ENCODE data around the gene COMP.

The COMP gene

DNA sequence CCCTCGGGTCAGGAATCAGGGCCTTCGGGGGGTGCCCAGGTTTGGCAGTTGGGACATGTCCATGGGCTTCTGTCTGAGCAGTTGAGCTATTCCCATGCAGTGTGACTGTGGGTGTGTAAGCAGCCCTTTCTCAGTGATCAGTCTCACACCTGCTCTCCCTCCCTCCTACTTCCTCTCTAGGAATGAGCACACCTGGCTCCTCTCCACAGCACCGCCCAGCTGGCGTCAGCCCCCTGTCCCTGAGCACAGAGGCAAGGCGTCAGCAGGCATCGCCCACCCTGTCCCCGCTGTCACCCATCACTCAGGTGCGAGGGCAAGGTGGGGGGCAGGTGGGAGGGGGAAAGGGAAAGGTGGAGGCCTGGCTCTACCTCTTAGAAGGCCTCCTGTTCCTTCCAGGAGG is 25.9 kb downstream of the COMP start:
- Histone ChIP-seq H3K4me1 (ENCODE audit: control insufficient read depth, insufficient read depth, low read length, poor library complexity, severe bottlenecking) (peaks cover 16% of the 10 kb centered on the region), H3K4me3 (ENCODE audit: extremely low read depth, insufficient read depth, low read length, poor library complexity, severe bottlenecking) (no peak overlapping the region), H3K9me3 (ENCODE audit: control insufficient read depth, low read length) (no peaks in the 10 kb centered on the region), H3K27ac (ENCODE audit: low read depth, low read length, severe bottlenecking) (no peak overlapping the region), H3K36me3 (ENCODE audit: control insufficient read depth, insufficient read depth, low read length) (no peaks in the 10 kb centered on the region)
- 93 to 100% methylated on average over 6 of the region's 8 CpGs for WGBS, 2 experiments (ENCODE audit: insufficient coverage in 2 of 2)

- H3K4me1 ChIP-seq (ENCODE audit: control insufficient read depth, insufficient read depth, low read length, poor library complexity, severe bottlenecking) = peaks cover 16% of the 10 kb centered on the region
- H3K27ac ChIP-seq (ENCODE audit: low read depth, low read length, severe bottlenecking) = no peak overlapping the region
- no peaks in the 10 kb centered on the region for H3K36me3 ChIP-seq (ENCODE audit: control insufficient read depth, insufficient read depth, low read length)
- WGBS, 2 experiments (ENCODE audit: insufficient coverage in 2 of 2) = 78 to 83% methylated on average over 3 to 4 of the region's 4 CpGs
- no peaks in the 10 kb centered on the region for H3K9me3 ChIP-seq (ENCODE audit: control insufficient read depth, low read length)
- no peak overlapping the region for H3K4me3 ChIP-seq (ENCODE audit: extremely low read depth, insufficient read depth, low read length, poor library complexity, severe bottlenecking)
These were observed 26.5 kb downstream of the COMP start for GRCh38 chr19:18764591-18765051.

GRCh38 chr19:18763674-18764590 is 27.2 kb downstream of the COMP start:
- H3K36me3 ChIP-seq (ENCODE audit: control insufficient read depth, insufficient read depth, low read length) = no peaks in the 10 kb centered on the region
- H3K4me1 ChIP-seq (ENCODE audit: control insufficient read depth, insufficient read depth, low read length, poor library complexity, severe bottlenecking) = peaks cover 16% of the 10 kb centered on the region
- no peak overlapping the region for H3K4me3 ChIP-seq (ENCODE audit: extremely low read depth, insufficient read depth, low read length, poor library complexity, severe bottlenecking)
- no peak overlapping the region for H3K27ac ChIP-seq (ENCODE audit: low read depth, low read length, severe bottlenecking)
- no peaks in the 10 kb centered on the region for H3K9me3 ChIP-seq (ENCODE audit: control insufficient read depth, low read length)
- 92 to 96% methylated on average over 37 to 39 of the region's 41 CpGs for whole genome bisulfite sequencing, 2 experiments (ENCODE audit: insufficient coverage in 2 of 2)

- WGBS, 2 experiments (ENCODE audit: insufficient coverage in 2 of 2) = 81 to 87% methylated on average over 26 to 32 of the region's 35 CpGs
- no peaks in the 10 kb centered on the region for H3K36me3 ChIP-seq (ENCODE audit: control insufficient read depth, insufficient read depth, low read length)
- H3K4me3 ChIP-seq (ENCODE audit: extremely low read depth, insufficient read depth, low read length, poor library complexity, severe bottlenecking) = no peak overlapping the region
- no peak overlapping the region for H3K27ac ChIP-seq (ENCODE audit: low read depth, low read length, severe bottlenecking)
- H3K9me3 ChIP-seq (ENCODE audit: control insufficient read depth, low read length) = no peaks in the 10 kb centered on the region
- peaks cover 14% of the 10 kb centered on the region for H3K4me1 ChIP-seq (ENCODE audit: control insufficient read depth, insufficient read depth, low read length, poor library complexity, severe bottlenecking)
These were observed 28.7 kb downstream of the COMP start for GRCh38 chr19:18762125-18763023.

DNA sequence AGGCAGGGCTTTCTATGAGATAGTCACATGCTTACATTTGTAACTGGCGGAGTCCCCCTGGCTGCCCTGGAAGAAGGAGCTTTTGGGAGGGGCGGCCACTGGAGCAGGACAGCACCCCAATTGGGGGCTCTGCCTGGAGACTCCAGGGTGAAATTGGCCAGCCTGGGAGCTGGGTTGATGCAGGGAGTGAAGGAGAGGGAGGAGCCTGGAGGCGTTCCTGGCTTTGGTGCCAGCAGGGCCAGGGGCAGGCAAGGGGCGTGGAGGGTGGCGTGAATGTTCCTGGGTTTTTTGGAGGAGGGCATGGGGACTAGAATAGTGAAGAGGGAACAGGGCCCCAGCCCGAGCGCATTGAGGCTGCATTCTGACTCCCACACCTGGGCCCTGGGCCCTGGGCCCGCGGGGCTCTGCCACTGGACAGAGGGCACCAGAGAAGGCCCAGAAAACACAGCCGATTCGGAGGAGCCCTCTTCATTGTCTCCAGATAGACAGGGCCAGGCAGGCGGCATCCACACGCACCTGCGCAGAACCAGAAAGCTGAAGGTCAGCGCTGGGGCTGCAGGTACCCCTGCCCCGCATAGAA is 29.5 kb downstream of the COMP start:
- H3K4me1 ChIP-seq (ENCODE audit: control insufficient read depth, insufficient read depth, low read length, poor library complexity, severe bottlenecking) = peaks cover 14% of the 10 kb centered on the region
- no peaks in the 10 kb centered on the region for H3K9me3 ChIP-seq (ENCODE audit: control insufficient read depth, low read length)
- H3K27ac ChIP-seq (ENCODE audit: low read depth, low read length, severe bottlenecking) = no peak overlapping the region
- 91 to 94% methylated on average over 14 to 16 of the region's 16 CpGs for WGBS, 2 experiments (ENCODE audit: insufficient coverage in 2 of 2)
- no peak overlapping the region for H3K4me3 ChIP-seq (ENCODE audit: extremely low read depth, insufficient read depth, low read length, poor library complexity, severe bottlenecking)
- H3K36me3 ChIP-seq (ENCODE audit: control insufficient read depth, insufficient read depth, low read length) = peaks cover 3% of the 10 kb centered on the region

GRCh38 chr19:18760440-18761383 is 30.4 kb downstream of the COMP start:
- Histone ChIP-seq H3K4me1 (ENCODE audit: control insufficient read depth, insufficient read depth, low read length, poor library complexity, severe bottlenecking) (peaks cover 14% of the 10 kb centered on the region), H3K4me3 (ENCODE audit: extremely low read depth, insufficient read depth, low read length, poor library complexity, severe bottlenecking) (no peak overlapping the region), H3K36me3 (ENCODE audit: control insufficient read depth, insufficient read depth, low read length) (peaks cover 4% of the 10 kb centered on the region), H3K9me3 (ENCODE audit: control insufficient read depth, low read length) (no peaks in the 10 kb centered on the region), H3K27ac (ENCODE audit: low read depth, low read length, severe bottlenecking) (no peak overlapping the region)
- WGBS, 2 experiments (ENCODE audit: insufficient coverage in 2 of 2) = 90 to 91% methylated on average over 21 to 23 of the region's 27 CpGs

- peaks cover 4% of the 10 kb centered on the region for H3K36me3 ChIP-seq (ENCODE audit: control insufficient read depth, insufficient read depth, low read length)
- no peak overlapping the region for H3K4me3 ChIP-seq (ENCODE audit: extremely low read depth, insufficient read depth, low read length, poor library complexity, severe bottlenecking)
- no peaks in the 10 kb centered on the region for H3K9me3 ChIP-seq (ENCODE audit: control insufficient read depth, low read length)
- 90 to 95% methylated on average over 15 to 22 of the region's 22 CpGs for WGBS, 2 experiments (ENCODE audit: insufficient coverage in 2 of 2)
- no peak overlapping the region for H3K27ac ChIP-seq (ENCODE audit: low read depth, low read length, severe bottlenecking)
- peaks cover 14% of the 10 kb centered on the region for H3K4me1 ChIP-seq (ENCODE audit: control insufficient read depth, insufficient read depth, low read length, poor library complexity, severe bottlenecking)
These were observed 31.1 kb downstream of the COMP start for GRCh38 chr19:18759995-18760426.

- Histone ChIP-seq H3K36me3 (ENCODE audit: control insufficient read depth, insufficient read depth, low read length) (peaks cover 4% of the 10 kb centered on the region), H3K27ac (ENCODE audit: low read depth, low read length, severe bottlenecking) (no peak overlapping the region), H3K4me1 (ENCODE audit: control insufficient read depth, insufficient read depth, low read length, poor library complexity, severe bottlenecking) (peaks cover 11% of the 10 kb centered on the region), H3K9me3 (ENCODE audit: control insufficient read depth, low read length) (no peaks in the 10 kb centered on the region), H3K4me3 (ENCODE audit: extremely low read depth, insufficient read depth, low read length, poor library complexity, severe bottlenecking) (no peak overlapping the region)
- WGBS, 2 experiments (ENCODE audit: insufficient coverage in 2 of 2) = 94 to 97% methylated on average over 18 to 19 of the region's 19 CpGs
These were observed 31.7 kb downstream of the COMP start for GRCh38 chr19:18759304-18759994.

DNA sequence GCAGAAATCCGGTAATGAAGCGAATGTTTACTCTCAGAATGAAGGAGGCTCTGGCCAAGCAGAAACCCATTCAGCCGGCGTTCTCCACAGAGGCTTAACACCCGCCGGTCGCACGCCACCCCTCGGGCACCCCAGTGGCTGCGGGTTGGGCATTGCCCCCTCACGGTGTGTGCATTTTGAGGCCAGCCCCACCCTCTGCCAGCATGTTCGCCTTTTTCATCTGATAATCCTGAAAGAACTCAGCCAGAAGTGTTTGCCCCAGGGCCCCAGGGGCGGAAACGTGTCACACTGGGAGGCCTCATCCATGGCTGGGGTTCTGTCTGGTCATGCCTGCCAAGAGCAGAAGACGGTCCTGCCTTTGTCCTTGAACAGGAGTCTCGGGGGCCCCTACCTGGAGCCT is 34.2 kb downstream of the COMP start:
- no peak overlapping the region for H3K4me3 ChIP-seq (ENCODE audit: extremely low read depth, insufficient read depth, low read length, poor library complexity, severe bottlenecking)
- H3K27ac ChIP-seq (ENCODE audit: low read depth, low read length, severe bottlenecking) = no peak overlapping the region
- H3K4me1 ChIP-seq (ENCODE audit: control insufficient read depth, insufficient read depth, low read length, poor library complexity, severe bottlenecking) = peaks cover 5% of the 10 kb centered on the region
- whole genome bisulfite sequencing, 2 experiments (ENCODE audit: insufficient coverage in 2 of 2) = 90 to 92% methylated on average over 16 of the region's 16 CpGs
- H3K36me3 ChIP-seq (ENCODE audit: control insufficient read depth, insufficient read depth, low read length) = peaks cover 4% of the 10 kb centered on the region
- H3K9me3 ChIP-seq (ENCODE audit: control insufficient read depth, low read length) = no peaks in the 10 kb centered on the region
